ENCODE measurements around the gene HOXA2. TPM values are rescaled to one million over a fixed set of nuclear protein-coding genes. Genes with fewer than 3 reads are reported as not detected.

The HOXA2 gene
- 0.63 and 0.85 TPM in 2 replicates for total RNA-seq

GRCh38 chr7:27102581-27103442 lies at the start of gene HOXA2:
Gene HOXA2, minus strand, starts transcription at chr7:27102683. Its CDS starts 183 bp downstream, at chr7:27102500.

GRCh38 chr7:27147199-27148030 lies 44.9 kb upstream of the HOXA2 start, which contains the start of gene HOXA6:
Gene HOXA6, minus strand, starts transcription at chr7:27147774. Its CDS starts 25 bp downstream, at chr7:27147749.

GRCh38 chr7:27143023-27143949 lies 40.8 kb upstream of the HOXA2 start, which contains the start of gene HOXA5:
Gene HOXA5, minus strand, starts transcription at chr7:27143681. Its CDS starts 74 bp downstream, at chr7:27143607.

DNA sequence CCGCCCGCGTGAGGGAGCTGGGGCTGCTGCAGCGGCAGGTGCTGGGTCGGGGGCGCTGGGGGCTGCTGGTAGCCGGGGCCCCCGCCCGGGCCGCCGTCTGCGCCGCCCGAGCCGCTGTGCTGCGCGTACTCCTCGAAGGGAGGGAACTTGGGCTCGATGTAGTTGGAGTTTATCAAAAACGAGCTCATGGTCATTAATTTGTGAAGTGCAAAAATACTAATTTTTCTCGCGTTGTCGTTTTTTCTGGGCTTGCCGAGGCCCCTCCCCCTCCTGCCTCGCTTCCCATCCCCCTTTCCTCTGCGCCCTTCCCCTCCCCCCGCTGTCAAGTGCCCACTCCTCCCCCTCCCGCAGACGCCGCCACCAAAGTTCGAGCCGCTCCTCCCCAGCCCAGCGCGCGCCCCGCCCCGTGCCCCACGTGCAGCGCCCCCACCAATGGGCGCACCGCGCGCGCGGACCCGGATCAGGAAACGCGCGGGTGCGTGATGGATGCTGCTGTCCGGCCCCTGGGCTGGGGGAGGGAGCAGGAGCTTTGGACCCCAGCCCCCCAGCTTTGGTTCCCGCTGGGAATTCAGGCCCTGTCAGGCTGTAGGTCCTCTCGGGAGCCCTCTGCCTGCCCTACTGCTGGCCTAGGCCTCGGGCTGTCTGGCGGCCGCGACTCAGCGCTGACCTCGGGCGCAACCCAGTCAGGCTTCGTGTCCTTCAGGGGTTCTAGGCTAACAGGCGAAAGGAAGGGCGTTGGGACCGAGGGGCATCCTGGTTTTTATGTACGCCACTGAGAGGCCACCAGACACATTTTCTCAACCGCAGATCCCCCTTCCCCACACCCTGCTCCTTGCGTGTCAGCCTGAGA lies 28.3 kb upstream of the HOXA2 start, which contains the start of gene HOXA4:
Gene HOXA4 (minus strand): TSS at position 218 of the 850 bp plus-strand sequence. CDS start 24 bp downstream, at position 194.

GRCh38 chr7:27095897-27096767 lies 6.4 kb downstream of the HOXA2 start, which contains the start of gene HOXA1:
Gene HOXA1, minus strand, starts transcription at chr7:27096000. Its CDS starts 88 bp downstream, at chr7:27095912.

Other genes with a start within 250 kb of the HOXA2 start
- gene SKAP2, start 238.1 kb downstream of the HOXA2 start, total RNA-seq = 8.1 and 11.1 TPM in 2 replicates
- 0.38 and 0.54 TPM in 2 replicates for gene HOXA1, start 6.7 kb downstream of the HOXA2 start, total RNA-seq
- gene HOXA4, start 28.1 kb upstream of the HOXA2 start, total RNA-seq = 0.18 and 0.85 TPM in 2 replicates
- 5.9 and 7.9 TPM in 2 replicates for gene HOXA5, start 41.0 kb upstream of the HOXA2 start, total RNA-seq
- gene HOXA6, start 45.1 kb upstream of the HOXA2 start, total RNA-seq = 0.36 and 1.3 TPM in 2 replicates
- 0.63 and 0.75 TPM in 2 replicates for gene HOXA3, start 49.9 kb upstream of the HOXA2 start, total RNA-seq
- gene HOXA7, start 54.0 kb upstream of the HOXA2 start, total RNA-seq = 0.45 and 1.0 TPM in 2 replicates
- gene HOXA9, start 62.9 kb upstream of the HOXA2 start, total RNA-seq = 0.81 and 2.1 TPM in 2 replicates
- 0.36 and 1.6 TPM in 2 replicates for gene HOXA10, start 71.6 kb upstream of the HOXA2 start, total RNA-seq
- 0.09 and 0.47 TPM in 2 replicates for gene HOXA11, start 82.5 kb upstream of the HOXA2 start, total RNA-seq
- not detected in 2 replicates for gene HOXA13, start 97.4 kb upstream of the HOXA2 start, total RNA-seq
- not detected in 2 replicates for gene EVX1, start 140.1 kb upstream of the HOXA2 start, total RNA-seq